ENCODE measurements around the gene ERO1A. TPM values are rescaled to one million over a fixed set of nuclear protein-coding genes. Genes with fewer than 3 reads are reported as not detected.

ERO1A gene
- total RNA-seq, 1 donor from 2014 or later: 25.8 TPM

- DNase-seq: no peak
- no peaks in the 10 kb centered on the region for H3K9me3 Mint-ChIP-seq (ENCODE audit: unreplicated experiment)
- H3K36me3 Mint-ChIP-seq (ENCODE audit: unreplicated experiment): no peaks in the 10 kb centered on the region
- no peaks in the 10 kb centered on the region for H3K4me1 Mint-ChIP-seq (ENCODE audit: low read depth, unreplicated experiment)
- no peaks in the 10 kb centered on the region for H3K27me3 Mint-ChIP-seq (ENCODE audit: unreplicated experiment)
- TF ChIP-seq CTCF (IDR thresholded peaks at IDR 0.05; ENCODE audit: partially characterized antibody, unreplicated experiment): no peak
- H3K4me3 Mint-ChIP-seq (ENCODE audit: unreplicated experiment): no peak overlapping the region
- no peak overlapping the region for H3K27ac Mint-ChIP-seq (ENCODE audit: unreplicated experiment)
Observed at GRCh38 chr14:52724360-52724644, 28.9 kb upstream of the ERO1A start.

GRCh38 chr14:52723514-52724359, 28.4 kb upstream of the ERO1A start:
- H3K27ac Mint-ChIP-seq (ENCODE audit: unreplicated experiment): no peak overlapping the region
- no peak for DNase-seq
- no peak overlapping the region for H3K4me3 Mint-ChIP-seq (ENCODE audit: unreplicated experiment)
- no peak for TF ChIP-seq CTCF (IDR thresholded peaks at IDR 0.05; ENCODE audit: partially characterized antibody, unreplicated experiment)
- H3K27me3 Mint-ChIP-seq (ENCODE audit: unreplicated experiment): no peaks in the 10 kb centered on the region
- H3K36me3 Mint-ChIP-seq (ENCODE audit: unreplicated experiment): no peaks in the 10 kb centered on the region
- H3K4me1 Mint-ChIP-seq (ENCODE audit: low read depth, unreplicated experiment): no peaks in the 10 kb centered on the region
- no peaks in the 10 kb centered on the region for H3K9me3 Mint-ChIP-seq (ENCODE audit: unreplicated experiment)

- Mint-ChIP-seq H3K36me3 (ENCODE audit: unreplicated experiment) (no peaks in the 10 kb centered on the region), H3K27ac (ENCODE audit: unreplicated experiment) (no peak overlapping the region), H3K9me3 (ENCODE audit: unreplicated experiment) (no peaks in the 10 kb centered on the region), H3K4me3 (ENCODE audit: unreplicated experiment) (no peak overlapping the region), H3K27me3 (ENCODE audit: unreplicated experiment) (no peaks in the 10 kb centered on the region), H3K4me1 (ENCODE audit: low read depth, unreplicated experiment) (no peaks in the 10 kb centered on the region)
- no peak for DNase-seq
- no peak for TF ChIP-seq CTCF (IDR thresholded peaks at IDR 0.05; ENCODE audit: partially characterized antibody, unreplicated experiment)
Observed at GRCh38 chr14:52716155-52716554, 20.8 kb upstream of the ERO1A start.

GRCh38 chr14:52711666-52712065, 16.3 kb upstream of the ERO1A start:
- no peak overlapping the region for H3K27ac Mint-ChIP-seq (ENCODE audit: unreplicated experiment)
- peaks cover 5% of the 10 kb centered on the region for H3K4me1 Mint-ChIP-seq (ENCODE audit: low read depth, unreplicated experiment)
- no peak overlapping the region for H3K4me3 Mint-ChIP-seq (ENCODE audit: unreplicated experiment)
- no peak for TF ChIP-seq CTCF (IDR thresholded peaks at IDR 0.05; ENCODE audit: partially characterized antibody, unreplicated experiment)
- H3K36me3 Mint-ChIP-seq (ENCODE audit: unreplicated experiment): no peaks in the 10 kb centered on the region
- H3K27me3 Mint-ChIP-seq (ENCODE audit: unreplicated experiment): no peaks in the 10 kb centered on the region
- H3K9me3 Mint-ChIP-seq (ENCODE audit: unreplicated experiment): peaks cover 5% of the 10 kb centered on the region
- DNase-seq: no peak
